PC-3 (cell line): Measurements from ENCODE around the gene DHFR. TPM values are rescaled to one million over a fixed set of nuclear protein-coding genes. Genes with fewer than 3 reads are reported as not detected.

Experiments
- ATAC-seq: fragments of 200-7000 bp; cut with Tn5 transposase; 2 replicates; pipeline ENCODE4 v1.9.1; 2020; ENCODE audit warnings: mild to moderate bottlenecking, moderate library complexity
- BruUV-seq: library from RNA; stranded (reverse); fragments of 400-500 nt; replicated peaks from 2 replicates; lab custom pipeline; 2021; lab: Mats Ljungman, UMichigan
- CTCF ChIA-PET: fragments of 300-600 bp; sonication (Branson Sonifier 250); formaldehyde crosslinking; loops from one replicate; lab custom pipeline; 2022; ENCODE audit warnings: antibody characterized with exemption; lab: Charles Lee
- POLR2A ChIA-PET: fragments of 300-600 bp; sonication (Branson Sonifier 250); formaldehyde crosslinking; loops from one replicate; lab custom pipeline; 2022; ENCODE audit warnings: antibody characterized with exemption; ENCODE audit not compliant: unreplicated experiment; lab: Charles Lee
- DNase-seq: peaks from one replicate; pipeline ENCODE4 v3.0.0-alpha.2; 2015
- H2AFZ ChIP-seq: fragments of 300-600 bp; sonication (generic); 2 replicates; pipeline ENCODE4 v1.6.0; 2016; ENCODE audit warnings: antibody characterized with exemption, low read length
- H3F3A ChIP-seq: fragments of 300-600 bp; sonication (generic); one replicate; pipeline ENCODE4 v1.6.0; 2017; ENCODE audit warnings: antibody characterized with exemption, low read length, control low read depth, mild to moderate bottlenecking; ENCODE audit not compliant: unreplicated experiment
- H3K27ac ChIP-seq: fragments of 300-600 bp; sonication (generic); 2 replicates; pipeline ENCODE4 v1.5.1; 2016; ENCODE audit warnings: mild to moderate bottlenecking, low read length
- H3K27me3 ChIP-seq: fragments of 300-600 bp; sonication (generic); 2 replicates; pipeline ENCODE4 v1.6.1; 2016; ENCODE audit warnings: low read length, mixed read lengths
- H3K36me3 ChIP-seq: fragments of 300-600 bp; sonication (generic); 2 replicates; pipeline ENCODE4 v1.6.1; 2016; ENCODE audit warnings: low read depth, mixed run types, low read length, mixed read lengths
- H3K4me1 ChIP-seq: fragments of 300-600 bp; sonication (generic); 2 replicates; pipeline ENCODE4 v1.5.1; 2016; ENCODE audit warnings: low read length; ENCODE audit not compliant: insufficient read depth
- H3K4me2 ChIP-seq: fragments of 300-600 bp; sonication (generic); 2 replicates; pipeline ENCODE4 v1.6.0; 2016; ENCODE audit warnings: low read length
- H3K4me3 ChIP-seq: fragments of 300-600 bp; sonication (generic); 2 replicates; pipeline ENCODE4 v1.5.1; 2016; ENCODE audit warnings: mild to moderate bottlenecking, low read length, mixed read lengths
- H3K79me2 ChIP-seq: fragments of 300-600 bp; sonication (generic); 2 replicates; pipeline ENCODE4 v1.6.1; 2017; ENCODE audit warnings: low read length, mixed read lengths
- H3K9ac ChIP-seq: fragments of 300-600 bp; sonication (generic); 2 replicates; pipeline ENCODE4 v1.6.0; 2016; ENCODE audit warnings: mild to moderate bottlenecking, low read length
- H3K9me2 ChIP-seq: fragments of 300-600 bp; sonication (generic); replicated peaks from 2 replicates; pipeline ENCODE4 v1.6.1; 2016; ENCODE audit warnings: mixed run types, low read length, mixed read lengths
- H3K9me3 ChIP-seq: fragments of 300-600 bp; sonication (generic); 2 replicates; pipeline ENCODE4 v1.6.1; 2016; ENCODE audit warnings: low read length, mixed read lengths
- H4K20me1 ChIP-seq: fragments of 300-600 bp; sonication (generic); 2 replicates; pipeline ENCODE4 v1.6.1; 2016; ENCODE audit warnings: low read length, mixed read lengths
- CTCF ChIP-seq: fragments of 300-600 bp; sonication (generic); conservative IDR thresholded peaks from 2 replicates; pipeline ENCODE4 v1.5.1; 2017; ENCODE audit warnings: antibody characterized with exemption, low read depth, mild to moderate bottlenecking, low read length
- EZH2 ChIP-seq: fragments of 300-600 bp; sonication (generic); IDR thresholded peaks from one replicate; pipeline ENCODE4 v1.6.1; 2017; ENCODE audit warnings: antibody characterized with exemption, mild to moderate bottlenecking, low read length; ENCODE audit not compliant: unreplicated experiment
- EZH2phosphoT487 ChIP-seq: fragments of 300-600 bp; sonication (generic); IDR thresholded peaks from 2 replicates; pipeline ENCODE4 v1.6.1; 2018; ENCODE audit warnings: mild to moderate bottlenecking, antibody characterized with exemption, low read length, borderline replicate concordance
- intact Hi-C: fragments of 100-400 bp; cut with micrococcal nuclease; formaldehyde crosslinking; loops from 2 replicates; pipeline ENCODE4 v1.9.0; 2023
- total RNA-seq: library from RNA; depleted of rRNA; stranded (reverse); fragments of >200 nt; gene quantifications from 2 replicates; pipeline ENCODE4 v1.2.3, GENCODE V29; 2014

DHFR gene
- total RNA-seq, 1 experiment from 2014 or later, result 22.0 TPM

DNA sequence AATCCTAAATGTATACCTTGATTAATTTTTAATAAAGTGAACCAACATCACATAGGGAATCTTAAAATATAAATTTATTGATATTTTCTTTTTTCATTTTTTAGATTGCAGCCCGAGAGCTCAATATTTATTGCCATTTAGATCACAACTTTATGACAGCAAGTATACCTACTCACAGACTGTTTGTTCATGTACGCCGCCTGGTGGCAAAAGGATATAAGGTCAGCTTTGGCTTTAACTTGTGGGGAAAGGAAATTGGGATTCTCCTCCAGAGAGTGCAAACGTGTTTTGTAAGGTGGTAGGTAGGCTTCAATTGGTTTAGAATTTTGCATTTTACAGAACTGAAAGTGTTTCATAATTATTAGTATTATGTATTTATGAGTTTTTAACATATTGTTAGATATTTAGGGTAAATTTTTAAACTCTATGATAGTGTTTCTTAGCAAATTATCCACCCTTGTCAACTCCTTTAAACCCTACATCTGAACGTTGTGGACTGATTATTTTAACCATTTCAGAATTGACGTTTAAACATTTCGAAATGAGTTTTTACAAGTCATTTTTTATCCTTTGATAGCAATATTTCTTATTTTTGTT is 17.5 kb upstream of the DHFR start:
- no peaks in the 10 kb centered on the region for H3K9me3 ChIP-seq
- H3F3A ChIP-seq, result no peaks in the 10 kb centered on the region
- H3K4me2 ChIP-seq, result no peak overlapping the region
- no peak overlapping the region for H3K9ac ChIP-seq
- H3K9me2 ChIP-seq, result no peaks in the 10 kb centered on the region
- no peak overlapping the region for H3K4me3 ChIP-seq
- peaks cover 16% of the 10 kb centered on the region for H3K36me3 ChIP-seq
- H3K27me3 ChIP-seq, result no peaks in the 10 kb centered on the region
- no TSS peak for BruUV-seq
- ChIA-PET POLR2A (no interaction called here), CTCF (interaction anchor here (0.6 to 1.1 kb wide), 4 partner anchors 184 to 326 kb away, joined by 3 to 6 read pairs (median 4); partner anchors contain the start of gene FAM151B)
- H3K27ac ChIP-seq, result no peak overlapping the region
- H3K4me1 ChIP-seq, result no peaks in the 10 kb centered on the region
- H3K79me2 ChIP-seq, result no peaks in the 10 kb centered on the region
- no peak overlapping the region for H2AFZ ChIP-seq
- TF ChIP-seq CTCF (peak; percentile 63), EZH2 (no peak)
- no peaks in the 10 kb centered on the region for H4K20me1 ChIP-seq
- intact Hi-C loops, result loop anchor here (2.0 to 10.0 kb wide), 3 partner anchors 183 to 327 kb away; partner anchors contain the start of gene FAM151B
- peak; percentile 79 for ATAC-seq
- peak; percentile 79 for DNase-seq

DNA sequence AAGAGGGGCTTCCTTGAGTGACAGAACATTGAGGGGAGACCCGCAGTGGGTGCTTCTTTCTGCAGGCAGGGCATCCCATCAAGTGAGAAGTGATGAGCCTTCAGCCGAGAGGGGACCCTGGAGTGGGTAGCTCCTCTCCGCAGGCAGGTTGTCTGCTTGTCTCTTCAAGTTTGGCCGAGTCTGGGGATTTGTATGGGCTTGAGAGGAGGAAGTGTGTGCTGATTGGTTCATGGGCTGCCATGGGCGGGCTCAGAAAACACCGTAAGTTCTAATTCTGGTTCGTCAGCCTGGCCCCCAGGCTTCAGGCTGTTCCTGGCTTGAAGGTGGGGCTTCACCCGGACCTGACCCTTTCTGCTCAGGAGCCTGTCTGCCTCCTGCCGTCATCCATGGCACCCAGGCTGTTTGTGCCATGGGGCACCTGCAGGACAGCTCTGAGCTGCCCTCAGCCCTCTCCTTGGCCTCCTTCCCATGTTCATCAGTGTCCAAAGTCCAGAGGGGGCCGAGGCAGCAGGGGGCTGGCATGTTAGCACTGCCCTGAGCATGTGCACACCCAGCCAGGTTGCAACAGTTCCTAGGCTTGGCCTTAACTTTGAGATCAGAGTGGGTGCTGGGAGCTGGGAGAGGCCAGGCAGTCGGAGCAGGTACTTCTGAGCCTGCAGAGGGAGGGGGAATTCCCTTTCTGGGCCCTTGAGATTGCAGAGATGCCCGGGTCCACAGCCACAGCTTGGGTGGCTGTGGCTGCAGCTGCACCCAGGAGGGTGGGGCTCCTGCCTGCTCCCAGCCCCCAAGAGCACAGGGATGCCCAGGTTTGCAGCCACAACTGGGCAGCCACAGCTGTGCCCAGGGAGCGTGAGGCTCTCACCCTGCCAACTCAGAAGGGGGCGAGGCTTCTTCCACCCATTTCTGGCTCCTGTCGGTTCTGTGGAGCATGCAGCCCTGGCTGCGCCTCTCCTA is 13.5 kb upstream of the DHFR start:
- H2AFZ ChIP-seq, result no peak overlapping the region
- H3K27ac ChIP-seq, result no peak overlapping the region
- H3K4me1 ChIP-seq, result no peaks in the 10 kb centered on the region
- DNase-seq (no peak), ATAC-seq (no peak)
- intact Hi-C loops, result no loop called here
- ChIA-PET CTCF (no interaction called here), POLR2A (no interaction called here)
- H3K27me3 ChIP-seq, result no peaks in the 10 kb centered on the region
- H3K36me3 ChIP-seq, result peaks cover 7% of the 10 kb centered on the region
- no peak overlapping the region for H3K4me3 ChIP-seq
- H3K9me2 ChIP-seq, result no peaks in the 10 kb centered on the region
- no TSS peak for BruUV-seq
- H4K20me1 ChIP-seq, result no peaks in the 10 kb centered on the region
- H3K4me2 ChIP-seq, result no peak overlapping the region
- H3F3A ChIP-seq, result no peaks in the 10 kb centered on the region
- no peaks in the 10 kb centered on the region for H3K9me3 ChIP-seq
- H3K9ac ChIP-seq, result no peak overlapping the region
- no peaks in the 10 kb centered on the region for H3K79me2 ChIP-seq
- TF ChIP-seq EZH2 (no peak), EZH2phosphoT487 (no peak), CTCF (no peak)
